ENCODE results near the gene EIF4ENIF1.

DNA sequence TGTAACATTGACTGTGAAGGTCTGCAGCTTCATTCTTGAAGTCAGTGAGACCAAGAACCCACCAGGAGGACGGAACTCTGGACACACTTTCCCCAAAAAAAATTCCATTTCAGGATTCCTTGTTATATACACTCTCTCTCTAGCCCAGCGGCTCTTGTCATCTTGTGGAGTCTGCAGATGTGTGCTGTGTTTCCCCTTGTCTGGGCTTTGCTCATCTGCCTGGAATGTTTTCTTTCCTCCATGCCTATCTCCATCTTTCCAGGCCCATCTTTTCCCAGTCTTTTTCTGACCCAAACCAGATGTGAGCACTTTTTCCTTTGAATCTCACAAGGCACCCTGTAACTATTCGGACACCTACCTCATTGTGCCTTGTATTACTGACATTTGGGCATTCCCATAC, 95.3 kb downstream of the EIF4ENIF1 start:
- TF ChIP-seq CTCF (IDR thresholded peaks at IDR 0.05) (no peak), POLR2A (IDR thresholded peaks at IDR 0.05) (no peak)

All from adrenal gland (tissue), 5 donors.